ENCODE data around the gene ACADSB. TPM values are rescaled to one million over a fixed set of nuclear protein-coding genes. Genes with fewer than 3 reads are reported as not detected.

Gene ACADSB
- total and polyA plus RNA-seq, 12 donors = 6.8 to 114 (median 94.3) TPM

DNA sequence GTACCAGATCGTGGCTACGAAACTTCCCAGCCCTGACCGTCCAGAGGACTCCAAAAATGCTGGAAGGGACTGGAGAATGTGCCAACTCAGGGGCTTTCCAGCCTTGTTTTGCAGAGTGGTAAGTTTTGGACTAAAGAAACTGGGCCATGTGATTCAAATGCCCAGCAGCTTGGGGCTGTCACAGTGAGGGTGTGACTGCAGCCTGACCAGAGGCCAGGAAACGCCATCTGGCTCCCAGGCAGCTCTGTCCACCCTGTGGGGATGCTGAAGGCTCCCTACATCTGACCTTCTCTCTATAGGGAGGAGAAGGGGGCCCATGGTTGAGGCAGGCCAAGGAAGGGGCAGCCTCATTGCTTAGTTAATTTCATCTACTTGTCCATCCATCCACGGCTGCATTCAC is 65.4 kb downstream of the ACADSB start:
- peaks cover 0 to 24% (median 8%) of the 10 kb centered on the region in 7 donors for H3K27me3 ChIP-seq
- no peaks in the 10 kb centered on the region for H3K4me1 ChIP-seq
- ATAC-seq (no peak), DNase-seq (no peak)
- peaks cover 0 to 4% (median 0%) of the 10 kb centered on the region in 11 donors for H3K9me3 ChIP-seq
- no peak overlapping the region for H3K4me3 ChIP-seq
- TF ChIP-seq, protein P1, sequence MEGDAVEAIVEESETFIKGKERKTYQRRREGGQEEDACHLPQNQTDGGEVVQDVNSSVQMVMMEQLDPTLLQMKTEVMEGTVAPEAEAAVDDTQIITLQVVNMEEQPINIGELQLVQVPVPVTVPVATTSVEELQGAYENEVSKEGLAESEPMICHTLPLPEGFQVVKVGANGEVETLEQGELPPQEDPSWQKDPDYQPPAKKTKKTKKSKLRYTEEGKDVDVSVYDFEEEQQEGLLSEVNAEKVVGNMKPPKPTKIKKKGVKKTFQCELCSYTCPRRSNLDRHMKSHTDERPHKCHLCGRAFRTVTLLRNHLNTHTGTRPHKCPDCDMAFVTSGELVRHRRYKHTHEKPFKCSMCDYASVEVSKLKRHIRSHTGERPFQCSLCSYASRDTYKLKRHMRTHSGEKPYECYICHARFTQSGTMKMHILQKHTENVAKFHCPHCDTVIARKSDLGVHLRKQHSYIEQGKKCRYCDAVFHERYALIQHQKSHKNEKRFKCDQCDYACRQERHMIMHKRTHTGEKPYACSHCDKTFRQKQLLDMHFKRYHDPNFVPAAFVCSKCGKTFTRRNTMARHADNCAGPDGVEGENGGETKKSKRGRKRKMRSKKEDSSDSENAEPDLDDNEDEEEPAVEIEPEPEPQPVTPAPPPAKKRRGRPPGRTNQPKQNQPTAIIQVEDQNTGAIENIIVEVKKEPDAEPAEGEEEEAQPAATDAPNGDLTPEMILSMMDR (IDR thresholded peaks at IDR 0.05) = no peak
- intact Hi-C loops (cut with DNase I) = no loop called here
- no peak overlapping the region for H3K27ac ChIP-seq
- 78 to 83% methylated on average over 5 of the region's 5 CpGs for WGBS, 2 donors
- no peaks in the 10 kb centered on the region for H3K36me3 ChIP-seq

DNA sequence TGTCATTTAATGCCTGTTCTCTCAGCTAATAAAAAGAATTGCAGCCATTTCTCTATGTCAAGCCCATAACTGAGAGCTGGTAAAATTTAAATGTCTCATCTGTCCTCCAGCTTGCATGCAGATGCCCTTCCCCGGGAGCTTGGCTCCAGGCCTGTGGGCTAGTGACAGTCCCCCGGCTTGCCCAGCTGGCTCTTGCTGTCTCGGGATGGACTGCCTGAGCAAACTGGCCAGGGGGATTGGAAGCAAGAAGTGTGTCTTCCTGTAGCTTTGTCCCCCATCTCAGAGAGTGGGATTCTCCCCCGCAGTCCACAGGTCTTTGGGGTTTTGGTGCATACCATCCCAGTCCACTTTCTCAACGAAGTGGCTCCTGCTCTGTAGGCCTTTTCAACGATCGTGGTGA is 73.1 kb downstream of the ACADSB start:
- H3K9me3 ChIP-seq = no peaks in the 10 kb centered on the region
- no peaks in the 10 kb centered on the region for H3K36me3 ChIP-seq
- no peaks in the 10 kb centered on the region for H3K4me1 ChIP-seq
- WGBS, 2 donors = 67 to 76% methylated on average over 7 of the region's 7 CpGs
- intact Hi-C loops (cut with DNase I) = no loop called here
- no peak overlapping the region for H3K4me3 ChIP-seq
- no peak for DNase-seq
- H3K27ac ChIP-seq = no peak overlapping the region
- TF ChIP-seq, protein P1 (IDR thresholded peaks at IDR 0.05) = no peak
- peaks cover 0 to 28% (median 8%) of the 10 kb centered on the region in 7 donors for H3K27me3 ChIP-seq
- ATAC-seq = no peak

DNA sequence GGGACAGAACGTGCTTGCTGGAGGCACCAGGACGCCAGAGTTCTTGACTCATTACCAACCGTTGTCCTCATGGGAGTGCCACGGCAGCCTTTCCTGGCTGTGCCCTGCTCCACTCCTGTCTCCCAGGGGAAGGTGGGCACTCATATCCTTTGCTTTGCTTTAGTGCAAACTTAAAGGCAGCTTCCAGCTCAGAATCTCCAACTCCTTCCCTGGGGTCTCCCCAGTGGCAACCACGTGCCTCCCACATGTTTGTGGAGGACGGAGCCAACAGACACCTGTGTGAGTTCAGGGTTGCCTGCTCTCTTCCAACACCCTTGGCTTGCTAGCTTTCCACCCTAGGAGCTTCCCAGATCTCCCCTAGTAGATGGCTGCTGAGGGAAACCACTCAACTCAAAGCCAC is 75.0 kb downstream of the ACADSB start:
- intact Hi-C loops (cut with DNase I) = no loop called here
- Histone ChIP-seq H3K27ac (no peak overlapping the region), H3K9me3 (no peaks in the 10 kb centered on the region), H3K27me3 (peaks cover 0 to 19% (median 8%) of the 10 kb centered on the region in 7 donors), H3K4me1 (no peaks in the 10 kb centered on the region), H3K4me3 (no peak overlapping the region), H3K36me3 (no peaks in the 10 kb centered on the region)
- ATAC-seq = no peak
- no peak for DNase-seq
- TF ChIP-seq, protein P1 (IDR thresholded peaks at IDR 0.05) = no peak
- WGBS, 2 donors = 72 to 84% methylated on average over 6 of the region's 6 CpGs

DNA sequence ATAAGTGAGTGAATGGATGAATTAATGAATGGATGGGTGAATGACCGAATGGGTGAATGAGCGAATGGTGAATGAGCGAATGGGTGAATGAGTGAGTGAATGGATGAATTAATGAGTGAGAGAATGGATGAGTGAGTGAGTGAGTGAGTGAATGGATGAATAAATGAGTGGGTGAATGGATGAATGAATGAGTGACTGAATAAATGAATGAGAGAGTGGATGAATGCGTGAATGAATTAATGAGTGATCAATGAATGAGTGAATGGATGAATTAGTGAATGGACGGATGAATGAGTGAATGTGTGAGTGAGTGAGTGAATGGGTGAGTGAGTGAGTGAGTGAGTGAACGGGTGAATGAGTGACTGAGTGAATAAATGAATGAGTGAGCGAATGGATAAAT is 77.5 kb downstream of the ACADSB start:
- no peaks in the 10 kb centered on the region for H3K4me1 ChIP-seq
- intact Hi-C loops (cut with DNase I) = no loop called here
- peaks cover 0 to 10% (median 6%) of the 10 kb centered on the region in 7 donors for H3K27me3 ChIP-seq
- no peak overlapping the region for H3K27ac ChIP-seq
- H3K4me3 ChIP-seq = no peak overlapping the region
- DNase-seq (no peak), ATAC-seq (no peak)
- H3K9me3 ChIP-seq = no peaks in the 10 kb centered on the region
- TF ChIP-seq, protein P1 (IDR thresholded peaks at IDR 0.05) = no peak
- H3K36me3 ChIP-seq = no peaks in the 10 kb centered on the region
- 84 to 85% methylated on average over 7 of the region's 7 CpGs for WGBS, 2 donors

All from heart right ventricle (tissue), 16 donors.